Spleen (tissue), 7 donors: Measurements from ENCODE around the gene AXDND1.

Experiments
- CTCF ChIP-seq, 11 experiments: fragments of 200-600 bp in 7 of 11; fragments of 450-650 bp in 4 of 11; sonication (generic) in 4 of 11; IDR thresholded peaks in 8 of 11; conservative IDR thresholded peaks in 3 of 11; 1 replicate in 7 of 11; 2 replicates in 4 of 11; pipeline versions ENCODE4 v1.4.0 to v1.8.0; 2016 to 2021; ENCODE audit warnings: antibody characterized with exemption in 11 of 11, inconsistent platforms in 4 of 11, mild to moderate bottlenecking in 1 of 11
- POLR2A ChIP-seq, 3 donors: fragments of 450-650 bp; IDR thresholded peaks; one replicate each; pipeline ENCODE4 v1.5.1; 2017; ENCODE audit warnings: antibody characterized with exemption in 3 of 3, mild to moderate bottlenecking in 1 of 3
- donor health status: DM: no; HTN: no; CAD: no; lungs with moderate emphysema.
- donor health status: DM: no; HTN: no; CAD: no.
- donor health status: DM: no; HTN: no; CAD: no.

- no peak for TF ChIP-seq CTCF (IDR thresholded peaks at IDR 0.05 in 8 of 11, conservative IDR thresholded peaks at IDR 0.05 in 3 of 11)
- TF ChIP-seq POLR2A (IDR thresholded peaks at IDR 0.05), result no peak
These were observed 10.5 kb downstream of the AXDND1 start for GRCh38 chr1:179376223-179376622.
